Activated B cell treated with CpG ODN at 0.5 μM for 24 hours (primary cell): ENCODE data around the gene SH3D19. TPM values are rescaled to one million over a fixed set of nuclear protein-coding genes. Genes with fewer than 3 reads are reported as not detected.

Source experiments
- ATAC-seq: fragments of 200-7000 bp; cut with Tn5 transposase; one replicate; pipeline ENCODE4 v1.10.0; 2021; ENCODE audit warnings: low read depth, mild to moderate bottlenecking, moderate library complexity
- CTCF ChIA-PET: fragments of 350-600 bp; sonication (Branson Sonifier 250); formaldehyde crosslinking; loops from one replicate; lab custom pipeline; 2021; ENCODE audit warnings: antibody characterized with exemption; lab: Charles Lee
- POLR2A ChIA-PET: fragments of 350-600 bp; sonication (Branson Sonifier 250); formaldehyde crosslinking; loops from one replicate; lab custom pipeline; 2021; ENCODE audit warnings: antibody characterized with exemption; lab: Charles Lee
- DNase-seq: peaks from one replicate; pipeline ENCODE4 v3.0.0; 2022
- H3K27ac Mint-ChIP-seq: one replicate; pipeline ENCODE4 v1.8.0; 2020; ENCODE audit warnings: mixed read lengths
- H3K27me3 Mint-ChIP-seq: one replicate; pipeline ENCODE4 v1.8.0; 2021; ENCODE audit warnings: mixed read lengths
- H3K36me3 Mint-ChIP-seq: one replicate; pipeline ENCODE4 v1.8.0; 2021; ENCODE audit warnings: low read depth, mixed read lengths
- H3K4me1 Mint-ChIP-seq: one replicate; pipeline ENCODE4 v1.8.0; 2021; ENCODE audit warnings: mixed read lengths
- H3K4me3 Mint-ChIP-seq: one replicate; pipeline ENCODE4 v1.8.0; 2020; ENCODE audit warnings: mild to moderate bottlenecking, mixed read lengths
- H3K9me3 Mint-ChIP-seq: one replicate; pipeline ENCODE4 v1.8.0; 2020; ENCODE audit warnings: mixed read lengths
- CTCF ChIP-seq: fragments of 200-600 bp; IDR thresholded peaks from one replicate; pipeline ENCODE4 v1.8.0; 2022; ENCODE audit warnings: antibody characterized with exemption, mild to moderate bottlenecking
- intact Hi-C: fragments of 100-400 bp; cut with micrococcal nuclease; formaldehyde crosslinking; loops from one replicate; pipeline ENCODE4 v1.15.1; 2024
- total RNA-seq: library from RNA; stranded (reverse); gene quantifications from 2 replicates; pipeline ENCODE4 v1.2.3, GENCODE V29; 2022

The SH3D19 gene
- total RNA-seq, 1 donor from 2014 or later: not detected

GRCh38 chr4:151228189-151229119 lies 97.0 kb downstream of the SH3D19 start:
- Mint-ChIP-seq H3K4me1 (no peaks in the 10 kb centered on the region), H3K27ac (no peak overlapping the region), H3K9me3 (no peaks in the 10 kb centered on the region), H3K36me3 (no peaks in the 10 kb centered on the region), H3K4me3 (no peak overlapping the region), H3K27me3 (peaks cover 8% of the 10 kb centered on the region)
- intact Hi-C loops: no loop called here
- CTCF ChIA-PET: no interaction called here
- no peak for ATAC-seq
- DNase-seq: no peak
- POLR2A ChIA-PET: interaction anchor here (0.6 kb wide), 1 partner anchor 128 kb away, joined by 3 read pairs; no protein-coding TSS in a partner anchor
- TF ChIP-seq CTCF: no peak

GRCh38 chr4:151227731-151228130 lies 97.7 kb downstream of the SH3D19 start:
- no peaks in the 10 kb centered on the region for H3K36me3 Mint-ChIP-seq
- peaks cover 8% of the 10 kb centered on the region for H3K27me3 Mint-ChIP-seq
- CTCF ChIA-PET: no interaction called here
- POLR2A ChIA-PET: no interaction called here
- intact Hi-C loops: no loop called here
- H3K4me3 Mint-ChIP-seq: no peak overlapping the region
- no peaks in the 10 kb centered on the region for H3K4me1 Mint-ChIP-seq
- TF ChIP-seq CTCF: no peak
- H3K27ac Mint-ChIP-seq: no peak overlapping the region
- no peak for DNase-seq
- no peaks in the 10 kb centered on the region for H3K9me3 Mint-ChIP-seq
- ATAC-seq: no peak

GRCh38 chr4:151227172-151227571 lies 98.2 kb downstream of the SH3D19 start:
- intact Hi-C loops: no loop called here
- no peak overlapping the region for H3K27ac Mint-ChIP-seq
- H3K4me3 Mint-ChIP-seq: no peak overlapping the region
- H3K9me3 Mint-ChIP-seq: no peaks in the 10 kb centered on the region
- ChIA-PET POLR2A (no interaction called here), CTCF (no interaction called here)
- TF ChIP-seq CTCF: no peak
- no peaks in the 10 kb centered on the region for H3K36me3 Mint-ChIP-seq
- H3K27me3 Mint-ChIP-seq: peaks cover 7% of the 10 kb centered on the region
- no peak for ATAC-seq
- no peak for DNase-seq
- H3K4me1 Mint-ChIP-seq: no peaks in the 10 kb centered on the region

GRCh38 chr4:151226004-151226932 lies 99.1 kb downstream of the SH3D19 start:
- Mint-ChIP-seq H3K27me3 (peaks cover 7% of the 10 kb centered on the region), H3K4me1 (no peaks in the 10 kb centered on the region), H3K9me3 (no peaks in the 10 kb centered on the region), H3K4me3 (no peak overlapping the region), H3K27ac (no peak overlapping the region), H3K36me3 (no peaks in the 10 kb centered on the region)
- intact Hi-C loops: no loop called here
- POLR2A ChIA-PET: no interaction called here
- TF ChIP-seq CTCF: no peak
- CTCF ChIA-PET: no interaction called here
- no peak for ATAC-seq
- DNase-seq: no peak

GRCh38 chr4:151223465-151223864 lies 101.9 kb downstream of the SH3D19 start:
- Mint-ChIP-seq H3K27me3 (peaks cover 4% of the 10 kb centered on the region), H3K4me1 (no peaks in the 10 kb centered on the region), H3K27ac (no peak overlapping the region), H3K36me3 (no peaks in the 10 kb centered on the region), H3K4me3 (no peak overlapping the region), H3K9me3 (no peaks in the 10 kb centered on the region)
- no peak for DNase-seq
- intact Hi-C loops: no loop called here
- no peak for TF ChIP-seq CTCF
- ATAC-seq: no peak
- ChIA-PET CTCF (no interaction called here), POLR2A (no interaction called here)
